ENCODE measurements around the gene C10orf120. TPM values are rescaled to one million over a fixed set of nuclear protein-coding genes. Genes with fewer than 3 reads are reported as not detected.

Gene C10orf120
- total and polyA plus RNA-seq, 2 donors (not counting 1 experiment from before 2014, with no cell fraction given): not detected

DNA sequence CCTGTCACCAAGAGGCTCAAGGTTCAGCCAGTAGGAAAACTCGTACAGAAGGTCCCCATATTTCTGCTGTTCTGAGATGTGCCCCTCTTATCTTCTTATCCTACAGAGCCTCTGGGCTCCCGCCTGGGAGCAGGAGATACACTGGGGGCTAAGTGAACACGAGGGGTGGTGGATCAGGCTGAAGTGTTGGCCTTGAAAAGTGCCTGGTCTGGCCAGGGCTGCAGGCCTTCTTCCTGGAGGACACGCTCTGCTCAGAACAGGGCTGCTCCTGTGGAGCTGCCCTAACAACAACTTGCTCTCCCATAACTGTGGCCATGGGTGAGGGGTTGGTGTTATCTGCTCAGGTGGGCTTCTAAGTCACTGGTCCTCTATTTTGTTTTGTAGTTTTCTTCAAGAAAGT, 33.7 kb downstream of the C10orf120 start:
- Histone ChIP-seq H3K4me1 (ENCODE audit: control insufficient read depth, extremely low read depth, insufficient read depth, low read length) (no peaks in the 10 kb centered on the region), H2AFZ (ENCODE audit: low read length) (no peak overlapping the region), H3K36me3 (ENCODE audit: control insufficient read depth, insufficient read depth, low read length) (no peaks in the 10 kb centered on the region), H3K4me2 (ENCODE audit: extremely low read depth, insufficient read depth, low read length) (no peak overlapping the region), H4K20me1 (ENCODE audit: control insufficient read depth, extremely low read depth, insufficient read depth, low read length) (no peaks in the 10 kb centered on the region), H3K9me3 (ENCODE audit: control insufficient read depth, insufficient read depth, low read depth, low read length) (no peaks in the 10 kb centered on the region), H3K27me3 (ENCODE audit: control insufficient read depth, insufficient read depth, low read length) (no peaks in the 10 kb centered on the region), H3K79me2 (ENCODE audit: control insufficient read depth, insufficient read depth, low read length) (no peaks in the 10 kb centered on the region), H3K27ac (ENCODE audit: insufficient read depth, low read length) (no peak overlapping the region), H3K4me3 (replicated peaks in 1 of 4; ENCODE audit: control extremely low read depth in 1 of 4, insufficient read depth in 1 of 4, low read depth in 3 of 4, low read length in 4 of 4) (no peak overlapping the region), H3K9ac (ENCODE audit: insufficient read depth, low read length) (no peak overlapping the region)
- TF ChIP-seq EZH2 (IDR thresholded peaks at IDR 0.05; ENCODE audit: low read length, missing control alignments): no peak
- TF ChIP-seq, protein P1, sequence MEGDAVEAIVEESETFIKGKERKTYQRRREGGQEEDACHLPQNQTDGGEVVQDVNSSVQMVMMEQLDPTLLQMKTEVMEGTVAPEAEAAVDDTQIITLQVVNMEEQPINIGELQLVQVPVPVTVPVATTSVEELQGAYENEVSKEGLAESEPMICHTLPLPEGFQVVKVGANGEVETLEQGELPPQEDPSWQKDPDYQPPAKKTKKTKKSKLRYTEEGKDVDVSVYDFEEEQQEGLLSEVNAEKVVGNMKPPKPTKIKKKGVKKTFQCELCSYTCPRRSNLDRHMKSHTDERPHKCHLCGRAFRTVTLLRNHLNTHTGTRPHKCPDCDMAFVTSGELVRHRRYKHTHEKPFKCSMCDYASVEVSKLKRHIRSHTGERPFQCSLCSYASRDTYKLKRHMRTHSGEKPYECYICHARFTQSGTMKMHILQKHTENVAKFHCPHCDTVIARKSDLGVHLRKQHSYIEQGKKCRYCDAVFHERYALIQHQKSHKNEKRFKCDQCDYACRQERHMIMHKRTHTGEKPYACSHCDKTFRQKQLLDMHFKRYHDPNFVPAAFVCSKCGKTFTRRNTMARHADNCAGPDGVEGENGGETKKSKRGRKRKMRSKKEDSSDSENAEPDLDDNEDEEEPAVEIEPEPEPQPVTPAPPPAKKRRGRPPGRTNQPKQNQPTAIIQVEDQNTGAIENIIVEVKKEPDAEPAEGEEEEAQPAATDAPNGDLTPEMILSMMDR (conservative IDR thresholded peaks at IDR 0.05 in 1 of 2, IDR thresholded peaks at IDR 0.05 in 1 of 2; ENCODE audit: low read depth in 1 of 2, low read length in 2 of 2): no peak
- DNase-seq (ENCODE audit: low read depth in 2 of 2): no peak

GRCh38 chr10:122665329-122665860, 34.3 kb downstream of the C10orf120 start:
- Histone ChIP-seq H3K4me2 (ENCODE audit: extremely low read depth, insufficient read depth, low read length) (no peak overlapping the region), H4K20me1 (ENCODE audit: control insufficient read depth, extremely low read depth, insufficient read depth, low read length) (no peaks in the 10 kb centered on the region), H3K27ac (ENCODE audit: insufficient read depth, low read length) (no peak overlapping the region), H3K79me2 (ENCODE audit: control insufficient read depth, insufficient read depth, low read length) (no peaks in the 10 kb centered on the region), H3K4me1 (ENCODE audit: control insufficient read depth, extremely low read depth, insufficient read depth, low read length) (no peaks in the 10 kb centered on the region), H3K36me3 (ENCODE audit: control insufficient read depth, insufficient read depth, low read length) (no peaks in the 10 kb centered on the region), H2AFZ (ENCODE audit: low read length) (no peak overlapping the region), H3K27me3 (ENCODE audit: control insufficient read depth, insufficient read depth, low read length) (no peaks in the 10 kb centered on the region), H3K4me3 (replicated peaks in 1 of 4; ENCODE audit: control extremely low read depth in 1 of 4, insufficient read depth in 1 of 4, low read depth in 3 of 4, low read length in 4 of 4) (no peak overlapping the region), H3K9me3 (ENCODE audit: control insufficient read depth, insufficient read depth, low read depth, low read length) (no peaks in the 10 kb centered on the region), H3K9ac (ENCODE audit: insufficient read depth, low read length) (no peak overlapping the region)
- DNase-seq (ENCODE audit: low read depth in 2 of 2): no peak
- TF ChIP-seq, protein P1 (conservative IDR thresholded peaks at IDR 0.05 in 1 of 2, IDR thresholded peaks at IDR 0.05 in 1 of 2; ENCODE audit: low read depth in 1 of 2, low read length in 2 of 2): no peak
- TF ChIP-seq EZH2 (IDR thresholded peaks at IDR 0.05; ENCODE audit: low read length, missing control alignments): no peak

GRCh38 chr10:122664501-122664900, 35.1 kb downstream of the C10orf120 start:
- H3K36me3 ChIP-seq (ENCODE audit: control insufficient read depth, insufficient read depth, low read length): no peaks in the 10 kb centered on the region
- H3K79me2 ChIP-seq (ENCODE audit: control insufficient read depth, insufficient read depth, low read length): no peaks in the 10 kb centered on the region
- no peaks in the 10 kb centered on the region for H4K20me1 ChIP-seq (ENCODE audit: control insufficient read depth, extremely low read depth, insufficient read depth, low read length)
- no peak overlapping the region for H3K4me3 ChIP-seq (replicated peaks in 1 of 4; ENCODE audit: control extremely low read depth in 1 of 4, insufficient read depth in 1 of 4, low read depth in 3 of 4, low read length in 4 of 4)
- no peak for DNase-seq (ENCODE audit: low read depth in 2 of 2)
- TF ChIP-seq, protein P1 (conservative IDR thresholded peaks at IDR 0.05 in 1 of 2, IDR thresholded peaks at IDR 0.05 in 1 of 2; ENCODE audit: low read depth in 1 of 2, low read length in 2 of 2): no peak
- no peak for TF ChIP-seq EZH2 (IDR thresholded peaks at IDR 0.05; ENCODE audit: low read length, missing control alignments)
- H3K4me1 ChIP-seq (ENCODE audit: control insufficient read depth, extremely low read depth, insufficient read depth, low read length): no peaks in the 10 kb centered on the region
- no peak overlapping the region for H3K27ac ChIP-seq (ENCODE audit: insufficient read depth, low read length)
- no peaks in the 10 kb centered on the region for H3K9me3 ChIP-seq (ENCODE audit: control insufficient read depth, insufficient read depth, low read depth, low read length)
- no peak overlapping the region for H2AFZ ChIP-seq (ENCODE audit: low read length)
- no peak overlapping the region for H3K9ac ChIP-seq (ENCODE audit: insufficient read depth, low read length)
- H3K4me2 ChIP-seq (ENCODE audit: extremely low read depth, insufficient read depth, low read length): no peak overlapping the region
- no peaks in the 10 kb centered on the region for H3K27me3 ChIP-seq (ENCODE audit: control insufficient read depth, insufficient read depth, low read length)

Measured in fibroblast of lung (primary cell).